GM18507 (cell line): ENCODE data around the gene OMG.
"Not testable (repeated sequence)": the region's sequence is repeated elsewhere in the genome, so short reads cannot be mapped to it uniquely, and the experiment has no call there.

ENCODE experiments used
- DNase-seq: peaks from one replicate; pipeline ENCODE4 v3.0.0; 2011; ENCODE audit warnings: low read depth; ENCODE audit not compliant: insufficient read length; ENCODE audit errors: extremely low spot score
- FAIRE-seq: peaks from 2 replicates; lab custom pipeline; 2011; peaks lifted over from hg19 to GRCh38; lab: Jason Lieb, UNC

Gene OMG

GRCh38 chr17:31297090-31297489 is at the start of gene OMG:
Gene OMG (minus strand): TSS chr17:31297239. CDS start chr17:31296331, 908 bp downstream.
- no peak for FAIRE-seq
- DNase-seq: no peak

GRCh38 chr17:31345191-31345747 is 48.2 kb upstream of the OMG start:
- DNase-seq, FAIRE-seq: not testable (repeated sequence)

- no peak for DNase-seq
- FAIRE-seq: no peak
Measured at GRCh38 chr17:31339906-31340661, 43.0 kb upstream of the OMG start.

- DNase-seq (no peak), FAIRE-seq (no peak)
Measured at GRCh38 chr17:31329221-31329620, 32.2 kb upstream of the OMG start.

GRCh38 chr17:31328160-31328535 is 31.1 kb upstream of the OMG start:
- FAIRE-seq: no peak
- no peak for DNase-seq

- FAIRE-seq: no peak
- DNase-seq: no peak
Measured at GRCh38 chr17:31327534-31328159, 30.6 kb upstream of the OMG start.

GRCh38 chr17:31323551-31323950 is 26.5 kb upstream of the OMG start:
- FAIRE-seq: peak; percentile 51
- DNase-seq: no peak

- DNase-seq (no peak), FAIRE-seq (no peak)
Measured at GRCh38 chr17:31321966-31322365, 24.9 kb upstream of the OMG start.

GRCh38 chr17:31321481-31321880 is 24.4 kb upstream of the OMG start, which contains the start of gene EVI2A:
Gene EVI2A (minus strand): TSS chr17:31321622. CDS start chr17:31319013, 2,609 bp downstream.
- FAIRE-seq: peak; percentile 94
- peak; percentile 33 for DNase-seq

- DNase-seq (no peak), FAIRE-seq (no peak)
Measured at GRCh38 chr17:31320791-31321190, 23.8 kb upstream of the OMG start.

GRCh38 chr17:31320241-31320640 is 23.2 kb upstream of the OMG start:
- FAIRE-seq: peak; percentile 45
- DNase-seq: no peak

GRCh38 chr17:31318851-31319661 is 22.0 kb upstream of the OMG start:
- no peak for DNase-seq
- FAIRE-seq: no peak

- FAIRE-seq: peak; percentile 87
- DNase-seq: no peak
Measured at GRCh38 chr17:31318298-31318801, 21.3 kb upstream of the OMG start.

- FAIRE-seq (no peak), DNase-seq (no peak)
Measured at GRCh38 chr17:31314782-31315100, 17.7 kb upstream of the OMG start.

GRCh38 chr17:31313982-31314781 is 17.1 kb upstream of the OMG start, which contains the start of gene EVI2B:
Gene EVI2B (minus strand): TSS chr17:31314054. CDS start chr17:31305609, 8,445 bp downstream.
- DNase-seq (no peak), FAIRE-seq (peak; percentile 94)

- peak; percentile 69 for FAIRE-seq
- not testable (repeated sequence) for DNase-seq
Measured at GRCh38 chr17:31312223-31312622, 15.2 kb upstream of the OMG start.

- FAIRE-seq (peak; percentile 74), DNase-seq (no peak)
Measured at GRCh38 chr17:31311526-31311925, 14.5 kb upstream of the OMG start.

GRCh38 chr17:31310886-31311285 is 13.8 kb upstream of the OMG start:
- DNase-seq: no peak
- FAIRE-seq: peak; percentile 67

GRCh38 chr17:31310260-31310659 is 13.2 kb upstream of the OMG start:
- peak; percentile 71 for FAIRE-seq

More at GRCh38 chr17:31310260-31310659, 13.2 kb upstream of the OMG start:
- no peak for DNase-seq
